Neural progenitor cell (in vitro differentiated cells): ENCODE data around the gene PTGIR. TPM values are rescaled to one million over a fixed set of nuclear protein-coding genes. Genes with fewer than 3 reads are reported as not detected.

ENCODE experiments used
- DNase-seq: peaks from one replicate; pipeline ENCODE4 v3.0.0-alpha.2; 2016; ENCODE audit warnings: low spot score
- H2AFZ ChIP-seq: fragments of 200-600 bp; sonication (generic); replicated peaks from 2 replicates; pipeline ENCODE4 v1.6.1; 2016; ENCODE audit warnings: antibody characterized with exemption
- H3F3A ChIP-seq: fragments of 200-600 bp; sonication (generic); 2 replicates; pipeline ENCODE4 v1.6.1; 2016; ENCODE audit warnings: antibody characterized with exemption, low read depth
- H3K27ac ChIP-seq: fragments of 200-600 bp; sonication (generic); 2 replicates; pipeline ENCODE4 v1.5.1; 2016; ENCODE audit warnings: mild to moderate bottlenecking
- H3K27me3 ChIP-seq: fragments of 200-600 bp; sonication (generic); 2 replicates; pipeline ENCODE4 v1.6.1; 2016; ENCODE audit warnings: mild to moderate bottlenecking, moderate library complexity
- H3K36me3 ChIP-seq: fragments of 200-600 bp; sonication (generic); 2 replicates; pipeline ENCODE4 v1.5.1; 2016
- H3K4me1 ChIP-seq: fragments of 200-600 bp; sonication (generic); 2 replicates; pipeline ENCODE4 v1.6.1; 2016; ENCODE audit warnings: mixed run types
- H3K4me2 ChIP-seq: fragments of 200-600 bp; sonication (generic); 2 replicates; pipeline ENCODE4 v1.6.1; 2016
- H3K4me3 ChIP-seq: fragments of 200-600 bp; sonication (generic); 2 replicates; pipeline ENCODE4 v1.5.1; 2016
- H3K79me2 ChIP-seq: fragments of 200-600 bp; sonication (generic); 2 replicates; pipeline ENCODE4 v1.6.1; 2016; ENCODE audit warnings: low read depth
- H3K9ac ChIP-seq: fragments of 200-600 bp; sonication (generic); 2 replicates; pipeline ENCODE4 v1.6.1; 2016
- H3K9me3 ChIP-seq: fragments of 200-600 bp; sonication (generic); 2 replicates; pipeline ENCODE4 v1.5.1; 2016; ENCODE audit warnings: low read depth
- H4K20me1 ChIP-seq: fragments of 200-600 bp; sonication (generic); 2 replicates; pipeline ENCODE4 v1.6.1; 2016; ENCODE audit warnings: low read depth
- H3K27ac Mint-ChIP-seq: 3 replicates; pipeline ENCODE4 v1.8.0; 2021; ENCODE audit warnings: mixed read lengths
- H3K27me3 Mint-ChIP-seq: 2 replicates; pipeline ENCODE4 v1.8.0; 2022; ENCODE audit warnings: low read depth, mild to moderate bottlenecking, inconsistent platforms, moderate library complexity, mixed read lengths; ENCODE audit not compliant: insufficient read depth
- H3K36me3 Mint-ChIP-seq: 3 replicates; pipeline ENCODE4 v1.8.0; 2021; ENCODE audit warnings: mixed read lengths
- H3K4me1 Mint-ChIP-seq: 3 replicates; pipeline ENCODE4 v1.8.0; 2021; ENCODE audit warnings: mixed read lengths
- H3K4me3 Mint-ChIP-seq: 3 replicates; pipeline ENCODE4 v1.8.0; 2021; ENCODE audit warnings: mild to moderate bottlenecking, moderate library complexity, mixed read lengths
- H3K9me3 Mint-ChIP-seq: 3 replicates; pipeline ENCODE4 v1.8.0; 2020; ENCODE audit warnings: mixed read lengths
- CTCF ChIP-seq: fragments of 200-600 bp; sonication (generic); IDR thresholded peaks from 2 replicates; pipeline ENCODE4 v1.5.1; 2017; ENCODE audit warnings: antibody characterized with exemption, mild to moderate bottlenecking
- EZH2 ChIP-seq: fragments of 200-600 bp; sonication (generic); IDR thresholded peaks from 2 replicates; pipeline ENCODE4 v1.6.1; 2017; ENCODE audit warnings: antibody characterized with exemption, mild to moderate bottlenecking, moderate library complexity
- EZH2phosphoT487 ChIP-seq: fragments of 200-600 bp; sonication (generic); IDR thresholded peaks from 2 replicates; pipeline ENCODE4 v1.6.1; 2017; ENCODE audit warnings: antibody characterized with exemption
- total RNA-seq: library from RNA; depleted of rRNA; stranded (reverse); fragments of >200 nt; gene quantifications from 2 replicates; pipeline ENCODE4 v1.2.3, GENCODE V29; 2015; ENCODE audit warnings: low replicate concordance

PTGIR gene
- total RNA-seq, 1 donor from 2014 or later, result not detected

GRCh38 chr19:46648961-46649960 lies 24.4 kb upstream of the PTGIR start:
- peaks cover 14% of the 10 kb centered on the region for H3K36me3 Mint-ChIP-seq
- no peak overlapping the region for H3K27ac Mint-ChIP-seq
- peak; percentile 79 for TF ChIP-seq EZH2
- peak; percentile 74 for TF ChIP-seq EZH2phosphoT487
- TF ChIP-seq CTCF, result no peak
- H3K4me3 ChIP-seq, result no peak overlapping the region
- peaks cover 22% of the 10 kb centered on the region for H3K9me3 Mint-ChIP-seq
- H3K9ac ChIP-seq, result no peak overlapping the region
- DNase-seq, result peak; percentile 29
- H3K27me3 ChIP-seq, result peaks cover 86% of the 10 kb centered on the region
- H3K4me3 Mint-ChIP-seq, result no peak overlapping the region
- no peak overlapping the region for H3K27ac ChIP-seq
- H3K4me1 ChIP-seq, result peaks cover 1% of the 10 kb centered on the region
- H4K20me1 ChIP-seq, result peaks cover 3% of the 10 kb centered on the region
- H3F3A ChIP-seq, result peaks cover 5% of the 10 kb centered on the region
- H2AFZ ChIP-seq, result no peak overlapping the region
- no peak overlapping the region for H3K4me2 ChIP-seq
- H3K9me3 ChIP-seq, result no peaks in the 10 kb centered on the region
- H3K4me1 Mint-ChIP-seq, result peaks cover 18% of the 10 kb centered on the region
- no peaks in the 10 kb centered on the region for H3K36me3 ChIP-seq
- H3K27me3 Mint-ChIP-seq, result peaks cover 43% of the 10 kb centered on the region
- H3K79me2 ChIP-seq, result no peaks in the 10 kb centered on the region

DNA sequence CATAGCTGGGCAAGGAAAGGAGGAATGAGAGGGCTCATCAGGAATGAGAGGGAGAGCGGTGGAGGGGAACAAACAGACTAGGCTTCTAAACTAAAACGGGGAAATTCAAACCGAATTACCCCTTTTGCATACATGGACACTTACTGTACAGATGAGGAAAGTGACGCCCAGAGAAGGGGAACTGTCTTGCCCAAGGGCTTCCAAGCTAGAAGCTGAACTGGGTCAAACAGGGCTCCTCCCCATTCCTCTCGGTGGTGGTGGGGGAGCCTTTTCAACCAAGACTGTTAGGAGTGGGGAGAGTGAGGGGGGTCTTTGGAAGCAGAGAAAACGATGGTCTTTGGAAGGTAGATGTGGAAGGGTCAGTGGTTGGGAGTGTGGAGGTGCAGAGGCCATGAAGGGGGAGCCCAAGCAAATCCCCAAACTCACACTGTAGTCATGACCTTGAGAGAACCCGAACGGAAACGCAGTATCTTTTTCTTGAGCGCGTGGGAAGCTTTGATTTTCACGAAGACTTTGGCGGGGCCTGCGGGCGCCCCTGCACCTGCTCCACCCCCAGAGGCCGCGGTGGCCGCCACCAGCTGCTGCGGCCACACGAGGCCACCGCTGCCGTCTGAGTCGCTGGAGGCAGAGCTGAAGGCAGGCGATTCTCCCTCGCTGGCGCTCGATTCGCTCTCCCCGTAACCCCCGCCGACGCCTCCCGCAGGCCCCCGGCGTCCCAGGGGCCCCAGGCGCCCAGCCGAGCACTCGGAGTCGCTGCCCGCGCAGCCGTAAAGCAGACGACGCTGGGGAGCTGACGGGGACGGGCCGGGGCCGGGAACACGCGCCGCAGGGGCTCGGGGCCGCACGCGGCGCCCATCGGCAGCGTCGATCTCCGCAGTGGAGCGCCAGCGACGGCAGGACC lies 23.4 kb upstream of the PTGIR start:
- Histone ChIP-seq H3K27ac (no peak overlapping the region), H3K36me3 (no peaks in the 10 kb centered on the region), H3K9me3 (no peaks in the 10 kb centered on the region), H3K4me3 (no peak overlapping the region), H3K4me1 (no peaks in the 10 kb centered on the region), H3K79me2 (no peaks in the 10 kb centered on the region), H3K27me3 (peaks cover 93% of the 10 kb centered on the region), H2AFZ (no peak overlapping the region), H4K20me1 (no peaks in the 10 kb centered on the region), H3K4me2 (no peak overlapping the region), H3F3A (no peaks in the 10 kb centered on the region), H3K9ac (no peak overlapping the region)
- H3K36me3 Mint-ChIP-seq, result peaks cover 14% of the 10 kb centered on the region
- peak overlapping the region; percentile 45 for H3K4me3 Mint-ChIP-seq
- H3K27ac Mint-ChIP-seq, result no peak overlapping the region
- H3K27me3 Mint-ChIP-seq, result peaks cover 36% of the 10 kb centered on the region
- DNase-seq, result no peak
- TF ChIP-seq EZH2phosphoT487 (peak; percentile 85), EZH2 (peak; percentile 92), CTCF (no peak)
- peaks cover 12% of the 10 kb centered on the region for H3K4me1 Mint-ChIP-seq
- peaks cover 22% of the 10 kb centered on the region for H3K9me3 Mint-ChIP-seq

DNA sequence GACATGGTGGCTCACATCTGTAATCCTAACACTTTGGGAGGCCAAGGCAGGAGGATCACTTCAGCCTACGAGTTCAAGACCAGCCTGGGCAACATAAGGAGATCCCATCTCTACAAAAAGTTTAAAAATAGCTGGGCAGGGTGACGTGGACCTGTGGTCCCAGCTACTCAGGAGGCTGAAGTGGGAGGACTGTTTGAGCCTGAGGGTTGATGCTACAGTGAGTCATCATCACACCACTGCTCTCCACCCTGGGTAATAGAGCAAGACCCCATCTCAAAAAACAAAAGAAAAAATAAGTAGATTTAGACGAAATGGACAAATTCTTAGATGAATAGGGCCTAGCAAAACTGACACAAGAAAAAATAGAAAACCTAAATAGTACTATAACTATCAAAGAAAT lies 21.5 kb upstream of the PTGIR start:
- no peak overlapping the region for H2AFZ ChIP-seq
- H4K20me1 ChIP-seq, result no peaks in the 10 kb centered on the region
- H3K36me3 ChIP-seq, result no peaks in the 10 kb centered on the region
- H3K9me3 Mint-ChIP-seq, result peaks cover 25% of the 10 kb centered on the region
- H3K36me3 Mint-ChIP-seq, result peaks cover 14% of the 10 kb centered on the region
- H3K4me1 Mint-ChIP-seq, result peaks cover 12% of the 10 kb centered on the region
- no peak overlapping the region for H3K4me2 ChIP-seq
- no peak overlapping the region for H3K9ac ChIP-seq
- no peak overlapping the region for H3K4me3 Mint-ChIP-seq
- H3K9me3 ChIP-seq, result no peaks in the 10 kb centered on the region
- no peak overlapping the region for H3K27ac Mint-ChIP-seq
- peaks cover 98% of the 10 kb centered on the region for H3K27me3 ChIP-seq
- DNase-seq, result no peak
- H3K4me1 ChIP-seq, result no peaks in the 10 kb centered on the region
- no peak overlapping the region for H3K27ac ChIP-seq
- no peak for TF ChIP-seq EZH2phosphoT487
- TF ChIP-seq EZH2, result no peak
- TF ChIP-seq CTCF, result no peak
- peaks cover 41% of the 10 kb centered on the region for H3K27me3 Mint-ChIP-seq
- no peaks in the 10 kb centered on the region for H3F3A ChIP-seq
- H3K4me3 ChIP-seq, result no peak overlapping the region
- H3K79me2 ChIP-seq, result no peaks in the 10 kb centered on the region
